GM19395 (cell line): ENCODE results near the gene SLIT1.
A peak's percentile ranks its signal among the peaks of the same experiment; 100 is the strongest.

Source experiments
- ATAC-seq: cut with Tn5 transposase; IDR thresholded peaks from one replicate; pipeline ENCODE4 v1.9.1; 2021; ENCODE audit warnings: mild to moderate bottlenecking, moderate library complexity; ENCODE audit not compliant: unreplicated experiment

The SLIT1 gene

DNA sequence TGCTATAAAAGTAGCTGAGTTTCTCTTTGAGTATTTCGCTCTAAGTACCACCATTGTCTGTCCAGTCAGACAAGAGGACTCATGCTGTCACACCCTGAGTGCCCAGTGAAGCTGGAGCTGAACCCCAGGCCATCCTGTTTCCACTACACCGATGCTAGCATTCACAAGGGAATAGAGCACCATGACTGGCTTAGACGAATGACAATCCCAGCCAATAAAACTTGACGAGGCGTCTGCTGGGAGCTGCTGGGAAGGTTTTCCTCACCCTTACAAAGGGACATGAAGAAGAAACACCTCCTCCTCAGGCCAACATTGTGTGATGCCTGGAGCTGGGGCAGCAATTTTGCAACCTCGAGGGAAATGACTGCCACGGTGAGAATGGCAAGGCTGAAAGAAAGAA lies 17.5 kb upstream of the SLIT1 start:
- no peak for ATAC-seq

DNA sequence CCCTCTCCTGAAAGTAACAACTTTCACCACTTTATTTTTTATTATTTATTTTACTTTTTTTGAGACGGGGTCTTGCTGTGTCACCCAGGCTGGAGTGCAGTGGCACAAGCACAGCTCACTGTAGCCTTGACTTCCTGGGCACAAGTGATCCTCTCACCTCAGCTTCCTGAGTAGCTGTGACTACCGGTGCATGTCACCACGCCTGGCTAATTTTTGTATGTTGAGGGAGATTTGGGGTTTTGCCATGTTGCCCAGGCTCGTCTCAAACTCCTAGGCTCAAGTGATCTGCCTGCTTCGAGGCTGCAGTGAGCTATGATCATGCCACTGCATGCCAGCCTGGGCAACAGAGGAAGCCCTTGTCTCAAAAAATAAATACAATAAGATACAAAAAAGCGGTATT lies 14.9 kb upstream of the SLIT1 start:
- ATAC-seq: no peak

DNA sequence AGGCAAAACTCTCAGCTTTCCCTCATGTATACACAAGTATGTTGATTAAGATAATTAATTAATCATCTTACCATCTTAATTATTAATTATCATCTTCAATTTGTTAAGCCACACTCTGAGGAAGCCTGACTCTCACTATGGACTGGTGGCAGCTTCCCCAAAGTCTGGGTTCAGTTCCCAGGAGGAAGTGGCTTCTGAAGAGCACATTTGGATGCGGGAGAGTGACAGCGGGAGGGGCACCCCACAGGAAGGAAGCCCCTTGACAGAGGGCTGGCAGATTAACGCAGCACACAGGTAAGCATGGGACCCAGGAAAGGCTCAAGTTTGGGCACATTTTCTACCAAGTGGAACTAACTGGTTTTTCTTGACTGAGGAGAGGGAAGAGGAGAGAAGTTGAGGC lies 13.4 kb upstream of the SLIT1 start:
- ATAC-seq: no peak

DNA sequence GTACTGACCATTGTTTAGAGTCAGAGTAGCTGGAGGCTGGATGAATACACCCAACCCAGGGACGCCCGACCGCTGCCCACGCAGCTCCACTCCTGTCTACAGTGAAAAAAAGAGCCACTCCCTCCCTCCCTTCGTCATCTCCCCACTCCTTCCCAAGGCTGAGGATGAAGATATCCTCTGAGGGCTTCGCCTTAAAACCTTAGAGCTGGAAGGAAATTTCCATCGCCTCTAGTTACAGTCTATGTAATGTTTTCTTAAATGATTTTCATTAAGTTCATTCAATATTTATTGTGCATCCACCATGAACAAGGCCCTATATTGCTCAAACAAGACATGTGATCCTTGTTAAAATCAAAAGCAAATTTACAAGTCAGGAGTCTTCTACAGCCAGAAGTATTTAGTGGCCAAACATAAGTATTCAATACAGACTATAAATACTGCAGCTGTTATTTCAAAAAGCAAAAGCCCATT lies 11.3 kb upstream of the SLIT1 start:
- no peak for ATAC-seq

DNA sequence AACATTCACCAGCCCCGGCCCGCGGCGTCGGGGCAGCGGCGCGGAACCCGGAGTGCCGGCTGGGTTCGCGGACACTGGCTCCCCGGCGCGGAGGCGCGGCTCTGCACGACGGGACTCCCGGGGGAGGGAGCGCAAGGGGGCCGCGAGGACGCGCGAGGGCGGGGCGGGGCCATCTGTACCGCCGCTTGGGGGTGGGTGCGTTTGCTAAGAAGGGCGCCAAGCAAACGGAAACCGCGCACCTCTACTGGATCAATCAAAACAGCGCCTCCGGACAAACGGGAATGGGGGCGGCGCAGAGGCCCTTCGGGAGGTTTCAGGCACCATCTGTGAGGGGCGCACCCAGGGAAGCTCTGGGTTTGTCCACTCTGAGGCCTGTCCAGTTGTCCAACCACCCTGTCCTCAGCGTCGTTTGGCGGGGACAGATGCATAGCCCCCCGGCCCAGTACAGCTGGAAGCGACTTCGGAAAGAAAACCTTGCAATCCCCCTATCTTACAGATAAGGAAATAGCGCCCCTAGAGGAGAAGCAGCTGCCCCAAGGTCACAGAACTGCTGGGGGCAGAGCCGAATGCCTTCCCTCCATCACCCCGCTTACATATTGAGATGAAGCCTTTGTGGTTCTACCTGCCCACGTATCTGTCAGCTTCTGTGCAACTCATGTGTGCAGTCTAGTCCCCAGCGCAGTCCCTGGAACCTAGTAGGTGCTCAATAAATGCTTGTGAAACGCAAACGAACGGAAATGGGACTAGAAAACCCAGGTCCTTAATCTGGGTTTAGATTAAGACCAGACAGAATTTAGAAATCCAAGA lies 10.7 kb upstream of the SLIT1 start:
- peak; percentile 82 for ATAC-seq

DNA sequence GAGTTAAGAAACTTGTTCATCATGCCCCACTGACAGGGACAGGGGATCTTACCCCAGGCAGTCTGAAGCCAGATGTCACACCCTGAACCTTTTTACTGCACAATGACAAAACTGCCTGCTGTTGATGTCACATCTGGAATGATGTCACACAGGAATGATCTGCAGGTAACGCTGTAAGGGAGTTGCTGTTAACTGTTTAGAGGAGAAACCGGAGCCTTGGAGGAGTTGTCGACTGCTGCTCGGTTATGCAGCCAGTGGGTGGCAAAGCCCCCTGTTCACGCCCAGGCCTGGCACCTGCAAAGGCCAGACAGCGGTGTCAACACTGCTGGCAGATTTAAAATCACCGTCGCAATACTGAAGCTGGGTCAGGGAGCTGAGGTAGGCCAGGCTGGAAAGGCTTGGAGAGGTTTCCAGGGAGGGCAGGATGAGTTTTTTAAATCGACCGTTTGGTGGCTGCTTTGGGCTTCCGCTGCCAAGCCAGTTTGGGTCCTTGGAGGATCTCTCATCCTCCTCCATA lies 10.0 kb upstream of the SLIT1 start:
- peak; percentile 10 for ATAC-seq

DNA sequence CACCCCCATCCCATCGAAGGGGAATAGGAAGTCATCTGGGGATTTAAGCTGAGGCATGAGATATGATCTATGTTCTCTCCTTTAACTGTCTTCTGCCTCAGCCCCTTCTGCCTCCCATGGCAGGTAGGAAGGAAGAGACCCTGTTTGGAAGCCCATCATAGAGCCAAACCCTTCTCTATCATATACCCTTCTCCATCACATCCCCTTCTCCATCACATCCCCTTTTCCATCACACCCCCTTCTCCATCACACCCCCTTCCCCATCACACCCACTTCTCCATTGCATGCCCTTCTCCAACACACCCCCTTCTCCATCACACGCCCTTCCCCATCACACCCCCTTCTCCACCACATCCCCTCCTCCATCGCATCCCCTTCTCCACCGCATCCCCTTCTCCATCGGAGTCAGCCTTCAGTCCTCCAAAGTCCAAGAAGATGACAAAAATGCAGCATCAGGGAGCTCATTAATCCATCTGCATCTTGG lies 7.2 kb upstream of the SLIT1 start:
- ATAC-seq: no peak

DNA sequence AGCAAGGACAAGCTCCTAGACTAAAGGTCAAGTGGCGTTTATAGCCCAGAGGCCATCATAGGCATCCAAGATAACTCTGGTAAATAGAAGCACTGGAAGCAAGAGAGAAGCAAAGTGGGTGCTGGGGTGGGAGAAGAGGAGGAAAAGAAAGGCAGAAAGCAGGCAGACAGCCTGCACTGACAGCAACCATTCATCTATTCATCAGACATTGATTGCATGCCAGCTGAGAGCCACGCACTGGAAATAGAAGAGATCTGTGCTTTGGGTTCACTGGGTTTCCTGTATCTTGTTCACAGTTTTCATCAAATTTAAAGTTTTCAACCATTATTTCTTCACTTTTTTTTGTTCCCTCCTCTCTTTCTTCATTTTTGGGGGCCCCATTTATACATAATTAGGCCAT lies 4.7 kb upstream of the SLIT1 start:
- no peak for ATAC-seq

DNA sequence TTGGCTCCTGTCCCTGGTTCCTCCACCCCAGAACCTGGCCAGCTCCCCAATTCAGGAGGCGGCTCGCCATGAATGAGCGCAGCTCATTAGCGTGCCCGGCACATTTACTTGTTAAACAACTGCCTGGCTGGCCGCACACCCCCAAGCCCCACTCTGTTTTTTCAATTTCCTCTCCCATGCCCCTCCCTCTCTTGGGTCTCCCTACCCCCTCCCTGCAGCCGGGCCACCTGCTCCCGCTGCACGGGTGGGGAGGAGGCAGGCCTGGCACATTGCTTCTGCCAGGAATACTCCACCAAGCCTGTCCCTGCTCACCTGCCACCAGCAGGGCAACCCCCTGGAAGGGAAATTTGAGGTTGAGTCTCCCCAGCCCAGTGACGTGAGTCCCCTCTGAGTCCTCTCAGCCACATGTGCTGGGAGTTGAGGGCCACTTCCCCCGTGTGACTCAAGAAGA lies 2.5 kb upstream of the SLIT1 start:
- ATAC-seq: no peak

DNA sequence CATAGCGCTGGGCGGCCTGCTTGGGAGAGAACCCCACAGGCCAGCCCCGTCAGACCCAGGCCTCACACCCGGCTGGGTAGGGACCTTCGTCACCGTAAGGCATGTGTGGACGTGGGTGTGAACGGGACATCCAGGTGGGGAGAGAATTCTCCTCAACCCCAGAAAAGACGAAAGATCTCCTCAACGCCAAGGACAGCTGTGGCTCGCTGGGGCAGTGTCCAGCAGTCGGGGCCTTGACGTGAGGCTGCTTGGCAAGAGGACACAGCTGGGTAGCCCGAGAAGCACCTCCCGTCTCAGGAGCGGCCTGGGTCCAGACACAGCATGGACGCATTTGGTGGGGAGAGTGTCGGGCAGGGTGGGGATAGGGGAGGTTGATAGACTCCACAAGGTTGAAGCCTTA lies 1.2 kb upstream of the SLIT1 start:
- ATAC-seq: no peak

DNA sequence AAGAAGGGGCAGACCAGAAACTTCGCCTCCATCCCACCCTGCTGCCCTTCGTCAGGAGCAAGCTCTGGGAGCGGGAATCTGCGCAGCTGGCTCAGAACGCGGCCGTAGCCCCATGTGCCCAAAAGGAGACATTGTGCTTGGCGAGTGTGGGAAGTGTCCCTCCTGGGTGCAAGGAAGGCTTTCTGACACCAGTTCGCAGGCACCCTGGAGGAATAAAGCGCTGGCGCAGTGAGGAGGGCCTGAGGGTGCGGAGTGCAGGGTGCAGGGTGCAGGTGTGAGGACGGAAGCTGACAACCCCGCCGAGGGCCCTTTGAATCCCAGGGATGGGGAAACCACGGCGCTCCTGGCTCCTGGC lies 811 bp downstream of the SLIT1 start:
- ATAC-seq: no peak

DNA sequence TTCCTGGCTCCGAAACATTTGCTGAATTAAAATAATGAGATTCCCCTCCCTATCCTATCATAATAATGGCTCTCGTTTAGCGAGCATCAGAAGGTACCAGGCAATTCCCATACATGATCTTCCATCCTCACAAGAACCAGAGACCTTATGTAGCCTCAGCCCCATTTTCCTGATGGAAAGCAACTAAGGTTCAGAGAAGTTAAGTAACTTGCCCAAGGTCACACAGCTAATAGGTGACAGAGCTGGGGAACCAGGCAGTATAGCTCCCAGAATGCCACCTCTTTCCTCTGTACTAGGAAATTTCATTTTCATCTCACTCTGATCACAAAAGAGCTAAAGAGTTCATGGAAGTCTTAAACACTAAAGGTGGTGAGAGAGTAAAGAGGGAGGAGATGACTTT lies 2.4 kb downstream of the SLIT1 start:
- no peak for ATAC-seq

DNA sequence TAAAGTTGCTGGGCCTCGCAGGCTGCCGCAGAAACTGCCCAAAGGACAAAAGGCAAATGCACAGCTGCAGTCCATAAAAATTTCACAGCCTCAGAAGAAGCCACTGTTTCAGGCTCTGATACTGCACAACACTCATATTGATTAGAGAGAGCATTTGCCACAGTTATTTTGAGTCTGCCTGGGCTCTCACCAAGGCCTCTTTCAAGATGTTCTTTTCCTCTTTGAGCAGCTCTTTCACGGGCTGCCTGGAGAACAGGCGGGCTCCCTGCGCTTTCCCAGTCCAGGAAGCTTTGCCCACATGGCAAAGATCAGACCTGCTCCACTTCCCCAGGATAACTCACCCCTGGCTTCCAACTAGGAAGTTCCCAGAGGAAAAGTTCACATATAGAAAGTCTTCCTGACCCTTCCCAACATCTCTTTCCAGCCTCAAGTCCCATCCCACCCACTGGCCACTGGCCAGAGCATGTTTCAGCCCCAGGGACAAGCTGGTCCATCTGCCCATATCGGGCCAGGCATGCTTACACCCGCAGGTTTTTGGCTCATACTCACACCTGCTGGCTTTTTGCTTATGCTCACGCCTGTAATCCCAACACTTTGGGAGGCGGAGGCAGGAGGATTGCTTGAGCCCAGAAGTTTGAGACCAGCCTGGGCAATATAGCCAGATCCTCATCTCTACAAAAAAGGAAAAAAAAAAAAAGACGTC lies 3.3 kb downstream of the SLIT1 start:
- no peak for ATAC-seq

DNA sequence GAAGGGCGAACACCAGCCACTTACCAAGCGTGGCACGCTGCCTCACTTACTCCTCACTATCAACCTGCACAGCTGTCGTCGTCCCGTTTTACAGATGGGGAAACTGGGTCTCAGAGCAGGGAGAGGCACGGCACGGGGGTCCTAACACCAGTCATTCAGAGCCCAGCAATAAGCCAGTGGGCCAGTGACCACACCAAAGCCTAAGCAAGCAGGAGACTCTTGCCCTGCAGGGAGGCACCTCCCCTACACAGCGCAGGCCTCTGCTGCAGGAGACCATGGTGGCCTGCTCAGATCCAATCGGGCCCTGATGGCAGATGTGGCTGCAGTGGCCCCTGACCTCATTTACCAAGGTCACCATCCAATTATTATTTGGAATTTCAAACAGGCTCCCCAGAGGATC lies 4.8 kb downstream of the SLIT1 start:
- ATAC-seq: no peak

DNA sequence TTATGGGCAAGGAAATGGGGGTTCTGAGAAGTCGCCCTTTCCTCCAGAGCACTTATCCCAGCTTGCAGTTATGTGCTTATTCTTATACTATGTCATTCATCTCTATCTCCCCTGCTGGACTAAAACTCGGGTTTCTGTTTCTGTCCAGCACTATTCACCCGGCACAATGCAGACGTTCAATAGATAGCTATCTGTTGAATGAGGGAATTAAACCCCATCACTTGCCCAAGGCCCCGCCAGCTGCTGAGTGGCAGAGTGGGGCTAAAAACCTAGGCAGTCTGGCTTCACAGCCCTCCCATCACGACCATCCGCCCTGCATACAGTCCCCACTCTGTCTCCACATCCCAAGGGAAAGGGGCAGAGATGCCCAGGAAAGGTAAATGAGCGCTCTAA lies 5.4 kb downstream of the SLIT1 start:
- no peak for ATAC-seq

DNA sequence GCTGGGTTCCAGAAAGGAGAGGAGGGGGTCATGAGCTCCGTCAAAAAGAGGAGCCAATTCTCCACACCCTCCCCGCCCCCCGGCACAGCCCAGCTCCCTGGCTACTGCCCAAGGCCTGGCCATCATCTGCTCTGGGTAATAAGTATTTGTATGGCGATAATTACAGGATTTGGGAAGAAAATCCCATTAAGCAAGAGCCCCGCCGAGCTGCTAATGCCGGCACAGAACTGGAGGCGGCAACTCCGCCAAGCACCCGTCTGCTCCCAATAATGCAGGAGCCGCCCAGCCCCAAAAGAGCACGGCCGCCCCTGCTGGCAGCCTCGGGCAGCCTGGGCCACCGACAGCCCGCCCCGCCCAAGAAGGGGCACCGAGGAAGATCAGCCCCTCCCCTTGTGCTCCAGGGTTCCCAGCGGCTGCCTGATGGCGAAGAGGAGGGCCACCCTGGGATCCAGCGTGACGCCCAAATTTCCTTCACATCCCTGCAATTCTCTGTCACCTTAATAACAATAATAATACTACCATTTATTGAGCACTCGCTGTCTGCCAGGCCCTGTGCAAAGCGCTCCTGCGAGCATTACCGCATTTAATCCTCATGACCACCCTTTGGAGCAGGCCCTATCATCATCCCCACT lies 5.9 kb downstream of the SLIT1 start:
- ATAC-seq: no peak

DNA sequence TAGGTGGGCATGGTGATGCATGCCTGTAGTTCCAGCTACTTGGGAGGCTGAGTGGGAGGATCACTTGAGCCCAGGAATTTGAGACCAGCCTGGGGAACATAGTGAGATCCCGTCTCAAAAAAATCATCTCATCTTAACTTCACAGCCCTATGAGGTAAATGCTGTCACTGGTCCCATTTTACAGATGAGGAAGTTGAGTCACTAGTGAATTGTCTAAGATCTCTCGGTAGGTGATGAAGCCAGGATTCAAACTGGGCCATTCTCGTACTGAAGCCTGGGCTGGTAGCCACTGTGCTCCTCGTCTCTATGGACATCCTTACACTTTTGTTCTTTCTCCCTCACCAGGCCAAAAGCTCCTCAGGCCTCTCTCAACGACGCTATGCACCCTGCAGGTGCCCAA lies 6.4 kb downstream of the SLIT1 start:
- no peak for ATAC-seq

DNA sequence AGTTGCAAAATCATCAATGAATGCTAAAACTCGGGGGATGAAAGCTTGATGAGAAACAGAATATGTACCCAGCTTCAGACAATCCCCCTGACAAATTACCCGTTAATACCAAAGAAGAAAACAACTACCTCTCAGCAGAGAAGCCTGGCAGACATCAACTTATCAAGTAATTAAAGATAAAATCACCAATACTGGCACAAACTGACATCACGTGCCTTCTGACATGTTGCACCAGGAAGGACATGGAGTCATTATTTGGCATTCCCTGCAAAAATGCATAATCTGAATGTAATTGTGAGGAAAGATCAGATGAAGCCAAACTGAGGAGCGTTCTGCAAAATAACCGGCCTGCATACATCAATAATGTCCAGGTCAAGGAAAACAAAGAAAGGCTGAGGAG lies 7.7 kb downstream of the SLIT1 start:
- ATAC-seq: no peak

DNA sequence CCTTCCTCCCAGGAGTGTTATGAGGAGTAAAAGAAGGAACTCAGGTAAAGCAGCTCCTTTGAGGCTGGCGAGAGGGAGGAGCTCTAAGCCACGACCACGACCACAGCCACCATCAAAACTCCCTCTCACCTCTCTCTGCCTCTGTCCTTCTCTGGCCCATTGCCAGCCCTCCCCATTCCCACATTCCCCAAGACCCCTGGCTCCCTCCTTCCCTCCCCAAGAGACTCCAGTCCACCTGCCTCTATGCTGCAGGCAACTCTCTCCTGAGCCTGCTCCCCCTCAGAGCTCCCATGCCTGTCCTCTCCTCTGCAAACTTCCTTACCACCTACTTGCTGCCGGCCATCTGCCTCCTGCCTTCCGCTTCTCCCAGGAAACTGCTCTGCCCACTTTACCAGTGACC lies 9.5 kb downstream of the SLIT1 start:
- ATAC-seq: no peak

DNA sequence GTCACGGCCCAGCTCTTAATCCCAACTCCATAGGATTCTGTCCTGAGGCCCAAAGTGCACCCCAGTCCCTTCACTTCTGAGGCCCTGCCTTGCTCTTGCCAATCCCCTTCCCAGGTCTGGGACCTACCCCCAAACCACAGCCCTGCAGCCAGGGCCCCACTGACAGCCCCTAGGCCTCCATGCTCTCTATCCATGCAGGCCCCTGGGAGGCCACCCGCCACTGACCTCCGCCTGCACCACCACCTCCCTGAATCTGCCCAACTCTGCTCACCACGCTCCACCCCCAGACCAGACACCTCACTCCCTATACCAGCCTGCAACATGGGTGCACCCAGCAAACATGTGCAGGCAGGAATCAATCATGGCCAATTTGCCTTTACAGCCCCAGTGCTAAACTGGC lies 10.2 kb downstream of the SLIT1 start:
- no peak for ATAC-seq

DNA sequence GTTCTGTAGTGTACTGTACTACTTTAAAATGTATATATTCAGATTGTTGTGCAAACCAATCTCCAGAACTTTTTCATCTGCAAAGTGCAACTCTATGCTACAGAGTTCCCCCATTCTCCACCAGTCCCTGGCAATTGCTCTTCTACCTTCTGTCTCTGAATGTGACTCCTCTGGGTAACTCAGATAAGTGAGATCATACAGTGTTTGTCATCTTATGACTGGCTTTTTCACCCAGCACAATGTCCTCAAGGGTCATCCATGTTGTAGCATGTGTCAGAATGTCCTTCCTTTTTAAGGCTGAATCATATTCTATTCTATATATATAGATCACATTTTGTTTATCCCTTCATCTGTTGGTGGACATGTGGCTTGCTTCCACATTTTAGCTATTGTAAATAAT lies 10.8 kb downstream of the SLIT1 start:
- ATAC-seq: no peak
